ENCODE measurements around the gene ELMOD2. TPM values are rescaled to one million over a fixed set of nuclear protein-coding genes. Genes with fewer than 3 reads are reported as not detected.
A peak's percentile ranks its signal among the peaks of the same experiment; 100 is the strongest.

The ELMOD2 gene
- 65.5 TPM for total RNA-seq (ENCODE audit: unreplicated experiment)
- long read RNA-seq, full-length matches to known transcripts, result 6 of 12 reads
- long read RNA-seq, partial matches to known transcripts, result 0 of 12 reads
- long read RNA-seq, other reads (novel, unspliced or antisense), result 6 of 12 reads

GRCh38 chr4:140523857-140524742, at the start of gene ELMOD2:
Gene ELMOD2, plus strand, starts transcription at chr4:140524168. Its CDS starts 1,261 bp downstream, at chr4:140525429.
- H3K27me3 Mint-ChIP-seq (ENCODE audit: unreplicated experiment), result peaks cover 2% of the 10 kb centered on the region
- peak within 1 kb of the TSS; percentile 89 for H3K27ac Mint-ChIP-seq (ENCODE audit: unreplicated experiment)
- H3K9me3 Mint-ChIP-seq (ENCODE audit: unreplicated experiment), result peaks cover 5% of the 10 kb centered on the region
- peak; percentile 99 for DNase-seq
- H3K4me1 Mint-ChIP-seq (ENCODE audit: low read depth, unreplicated experiment), result peaks cover 9% of the 10 kb centered on the region
- peak; percentile 91 for TF ChIP-seq CTCF (IDR thresholded peaks at IDR 0.05; ENCODE audit: partially characterized antibody, unreplicated experiment)
- H3K4me3 Mint-ChIP-seq (ENCODE audit: unreplicated experiment), result peak within 1 kb of the TSS; percentile 81
- H3K36me3 Mint-ChIP-seq (ENCODE audit: unreplicated experiment), result peaks cover 9% of the 10 kb centered on the region

GRCh38 chr4:140483445-140483844, 40.5 kb upstream of the ELMOD2 start:
- H3K27me3 Mint-ChIP-seq (ENCODE audit: unreplicated experiment), result peaks cover 3% of the 10 kb centered on the region
- TF ChIP-seq CTCF (IDR thresholded peaks at IDR 0.05; ENCODE audit: partially characterized antibody, unreplicated experiment), result no peak
- H3K36me3 Mint-ChIP-seq (ENCODE audit: unreplicated experiment), result peaks cover 11% of the 10 kb centered on the region
- no peak for DNase-seq
- H3K4me1 Mint-ChIP-seq (ENCODE audit: low read depth, unreplicated experiment), result no peaks in the 10 kb centered on the region
- no peak overlapping the region for H3K27ac Mint-ChIP-seq (ENCODE audit: unreplicated experiment)
- H3K9me3 Mint-ChIP-seq (ENCODE audit: unreplicated experiment), result no peaks in the 10 kb centered on the region
- no peak overlapping the region for H3K4me3 Mint-ChIP-seq (ENCODE audit: unreplicated experiment)

GRCh38 chr4:140485939-140486338, 38.0 kb upstream of the ELMOD2 start:
- DNase-seq, result no peak
- Mint-ChIP-seq H3K27ac (ENCODE audit: unreplicated experiment) (no peak overlapping the region), H3K36me3 (ENCODE audit: unreplicated experiment) (peaks cover 11% of the 10 kb centered on the region), H3K4me1 (ENCODE audit: low read depth, unreplicated experiment) (no peaks in the 10 kb centered on the region), H3K27me3 (ENCODE audit: unreplicated experiment) (peaks cover 3% of the 10 kb centered on the region), H3K4me3 (ENCODE audit: unreplicated experiment) (no peak overlapping the region), H3K9me3 (ENCODE audit: unreplicated experiment) (no peaks in the 10 kb centered on the region)
- TF ChIP-seq CTCF (IDR thresholded peaks at IDR 0.05; ENCODE audit: partially characterized antibody, unreplicated experiment), result no peak

GRCh38 chr4:140497405-140497746, 26.6 kb upstream of the ELMOD2 start:
- no peak for TF ChIP-seq CTCF (IDR thresholded peaks at IDR 0.05; ENCODE audit: partially characterized antibody, unreplicated experiment)
- Mint-ChIP-seq H3K4me1 (ENCODE audit: low read depth, unreplicated experiment) (peaks cover 4% of the 10 kb centered on the region), H3K9me3 (ENCODE audit: unreplicated experiment) (peaks cover 2% of the 10 kb centered on the region), H3K27me3 (ENCODE audit: unreplicated experiment) (peaks cover 14% of the 10 kb centered on the region), H3K36me3 (ENCODE audit: unreplicated experiment) (peaks cover 10% of the 10 kb centered on the region), H3K4me3 (ENCODE audit: unreplicated experiment) (peak overlapping the region; percentile 83), H3K27ac (ENCODE audit: unreplicated experiment) (peak overlapping the region; percentile 48)
- no peak for DNase-seq
